Uterus (tissue), 4 donors: ENCODE results near the gene MAGED1. TPM values are rescaled to one million over a fixed set of nuclear protein-coding genes. Genes with fewer than 3 reads are reported as not detected.

Experiments used
- DNase-seq, 2 donors: peaks; one replicate each; pipeline ENCODE4 v3.0.0-alpha.2; 2019 to 2020
- H3K27ac ChIP-seq, 2 donors: fragments of 200-600 bp; sonication (generic); 1 replicate in 1 of 2; 2 replicates in 1 of 2; pipeline ENCODE4 v1.5.1; 2016 to 2018
- H3K27me3 ChIP-seq, 2 donors: fragments of 200-600 bp; sonication (generic); one replicate each; pipeline ENCODE4 v1.5.1; 2018 to 2019; ENCODE audit warnings: control low read depth in 1 of 2
- H3K36me3 ChIP-seq, 2 donors: fragments of 200-600 bp; sonication (generic); one replicate each; pipeline ENCODE4 v1.5.1; 2019; ENCODE audit warnings: control low read depth in 1 of 2
- H3K4me1 ChIP-seq, 2 donors: fragments of 200-600 bp; sonication (generic); one replicate each; pipeline ENCODE4 v1.5.1; 2018 to 2019; ENCODE audit warnings: control low read depth in 1 of 2
- H3K4me3 ChIP-seq, 2 donors: fragments of 200-600 bp; sonication (generic); 1 replicate in 1 of 2; 2 replicates in 1 of 2; pipeline ENCODE4 v1.5.1; 2018 to 2019; ENCODE audit warnings: mild to moderate bottlenecking in 1 of 2
- H3K9me3 ChIP-seq, 2 donors: fragments of 200-600 bp; sonication (generic); one replicate each; pipeline ENCODE4 v1.5.1; 2019; ENCODE audit warnings: control low read depth in 1 of 2
- POLR2A ChIP-seq, 2 donors: fragments of 450-650 bp; IDR thresholded peaks; one replicate each; pipeline ENCODE4 v1.6.1; 2016; ENCODE audit warnings: antibody characterized with exemption in 2 of 2, mild to moderate bottlenecking in 1 of 2, moderate library complexity in 1 of 2
- intact Hi-C: fragments of 100-400 bp; cut with DNase I; formaldehyde crosslinking; loops from one replicate; pipeline ENCODE4 v1.15.1; 2023; ENCODE audit warnings: low total_unique reads
- total RNA-seq, 4 donors: library from RNA; depleted of rRNA in 3 of 4; stranded (reverse); fragments of >200 nt in 3 of 4; gene quantifications; one replicate each; pipeline versions ENCODE4 v1.1.0 to v1.2.4, GENCODE V29; 2014 to 2023
- TF ChIP-seq, protein P1 (sequence below), 4 experiments: fragments of 200-600 bp in 2 of 4; fragments of 450-650 bp in 2 of 4; sonication (generic) in 2 of 4; IDR thresholded peaks; one replicate each; pipeline ENCODE4 v1.5.1; 2016 to 2019; ENCODE audit warnings: antibody characterized with exemption in 4 of 4, mild to moderate bottlenecking in 2 of 4, moderate library complexity in 1 of 4
- donor health status: DM: yes; HTN: yes; CAD: no.

The MAGED1 gene, protein sequence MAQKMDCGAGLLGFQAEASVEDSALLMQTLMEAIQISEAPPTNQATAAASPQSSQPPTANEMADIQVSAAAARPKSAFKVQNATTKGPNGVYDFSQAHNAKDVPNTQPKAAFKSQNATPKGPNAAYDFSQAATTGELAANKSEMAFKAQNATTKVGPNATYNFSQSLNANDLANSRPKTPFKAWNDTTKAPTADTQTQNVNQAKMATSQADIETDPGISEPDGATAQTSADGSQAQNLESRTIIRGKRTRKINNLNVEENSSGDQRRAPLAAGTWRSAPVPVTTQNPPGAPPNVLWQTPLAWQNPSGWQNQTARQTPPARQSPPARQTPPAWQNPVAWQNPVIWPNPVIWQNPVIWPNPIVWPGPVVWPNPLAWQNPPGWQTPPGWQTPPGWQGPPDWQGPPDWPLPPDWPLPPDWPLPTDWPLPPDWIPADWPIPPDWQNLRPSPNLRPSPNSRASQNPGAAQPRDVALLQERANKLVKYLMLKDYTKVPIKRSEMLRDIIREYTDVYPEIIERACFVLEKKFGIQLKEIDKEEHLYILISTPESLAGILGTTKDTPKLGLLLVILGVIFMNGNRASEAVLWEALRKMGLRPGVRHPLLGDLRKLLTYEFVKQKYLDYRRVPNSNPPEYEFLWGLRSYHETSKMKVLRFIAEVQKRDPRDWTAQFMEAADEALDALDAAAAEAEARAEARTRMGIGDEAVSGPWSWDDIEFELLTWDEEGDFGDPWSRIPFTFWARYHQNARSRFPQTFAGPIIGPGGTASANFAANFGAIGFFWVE
- total RNA-seq: 100 to 1,000 TPM in 1 of 4 donors, 10 to 100 TPM in 3; 27.9 to 164 (median 55.2) TPM

DNA sequence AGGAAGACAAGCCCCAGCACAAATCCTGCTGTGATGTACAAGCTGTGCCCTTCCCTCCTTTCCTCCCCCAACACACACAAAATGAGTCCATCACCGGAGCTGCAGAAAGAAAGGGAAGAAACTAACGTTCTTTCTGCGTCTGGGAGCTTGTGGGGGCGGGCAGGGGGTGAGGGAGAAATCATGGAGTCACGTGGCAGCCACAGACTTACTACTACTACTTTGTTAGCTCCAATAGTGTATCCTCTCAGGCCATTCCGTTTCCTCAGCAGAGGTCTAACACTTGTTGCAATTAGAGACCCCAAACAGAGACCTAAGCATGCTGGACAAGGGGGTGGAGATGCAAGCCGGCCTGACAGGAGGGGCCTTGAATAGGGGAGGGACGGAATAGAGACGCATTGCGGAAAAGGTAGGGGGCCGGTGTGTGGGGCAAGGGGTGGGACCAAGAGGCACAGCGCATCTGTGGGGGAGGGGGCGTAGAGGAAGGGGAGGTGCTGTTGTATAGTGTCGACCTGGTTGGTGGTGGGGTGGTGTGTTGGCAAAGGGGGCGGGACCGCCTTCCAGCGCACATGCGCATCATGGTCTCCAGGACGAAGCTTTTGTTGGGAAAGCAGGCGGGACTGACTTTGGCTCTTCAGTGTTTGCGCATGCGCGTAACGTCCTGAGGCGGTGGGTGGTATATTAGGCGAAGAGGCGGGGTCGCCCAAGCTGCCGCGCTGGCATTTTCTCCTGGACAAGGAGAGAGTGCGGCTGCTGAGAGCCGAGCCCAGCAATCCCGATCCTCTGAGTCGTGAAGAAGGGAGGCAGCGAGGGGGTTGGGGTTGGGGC, at the start of gene MAGED1:
Gene MAGED1, plus strand, starts transcription at position 703 of the 825 bp plus-strand sequence. CDS start 682 bp downstream, outside the sequence.
- Histone ChIP-seq H3K4me1 (no peaks in the 10 kb centered on the region), H3K4me3 (peak within 1 kb of the TSS; percentile 40 to 54), H3K27me3 (no peaks in the 10 kb centered on the region), H3K36me3 (no peaks in the 10 kb centered on the region), H3K27ac (peak within 1 kb of the TSS; percentile 86 to 88), H3K9me3 (no peaks in the 10 kb centered on the region)
- peak; percentile 91 to 93 for DNase-seq
- intact Hi-C loops: no loop called here
- TF ChIP-seq, protein P1, sequence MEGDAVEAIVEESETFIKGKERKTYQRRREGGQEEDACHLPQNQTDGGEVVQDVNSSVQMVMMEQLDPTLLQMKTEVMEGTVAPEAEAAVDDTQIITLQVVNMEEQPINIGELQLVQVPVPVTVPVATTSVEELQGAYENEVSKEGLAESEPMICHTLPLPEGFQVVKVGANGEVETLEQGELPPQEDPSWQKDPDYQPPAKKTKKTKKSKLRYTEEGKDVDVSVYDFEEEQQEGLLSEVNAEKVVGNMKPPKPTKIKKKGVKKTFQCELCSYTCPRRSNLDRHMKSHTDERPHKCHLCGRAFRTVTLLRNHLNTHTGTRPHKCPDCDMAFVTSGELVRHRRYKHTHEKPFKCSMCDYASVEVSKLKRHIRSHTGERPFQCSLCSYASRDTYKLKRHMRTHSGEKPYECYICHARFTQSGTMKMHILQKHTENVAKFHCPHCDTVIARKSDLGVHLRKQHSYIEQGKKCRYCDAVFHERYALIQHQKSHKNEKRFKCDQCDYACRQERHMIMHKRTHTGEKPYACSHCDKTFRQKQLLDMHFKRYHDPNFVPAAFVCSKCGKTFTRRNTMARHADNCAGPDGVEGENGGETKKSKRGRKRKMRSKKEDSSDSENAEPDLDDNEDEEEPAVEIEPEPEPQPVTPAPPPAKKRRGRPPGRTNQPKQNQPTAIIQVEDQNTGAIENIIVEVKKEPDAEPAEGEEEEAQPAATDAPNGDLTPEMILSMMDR (IDR thresholded peaks at IDR 0.05): no peak
- peak; percentile 57 to 70 for TF ChIP-seq POLR2A (IDR thresholded peaks at IDR 0.05)

DNA sequence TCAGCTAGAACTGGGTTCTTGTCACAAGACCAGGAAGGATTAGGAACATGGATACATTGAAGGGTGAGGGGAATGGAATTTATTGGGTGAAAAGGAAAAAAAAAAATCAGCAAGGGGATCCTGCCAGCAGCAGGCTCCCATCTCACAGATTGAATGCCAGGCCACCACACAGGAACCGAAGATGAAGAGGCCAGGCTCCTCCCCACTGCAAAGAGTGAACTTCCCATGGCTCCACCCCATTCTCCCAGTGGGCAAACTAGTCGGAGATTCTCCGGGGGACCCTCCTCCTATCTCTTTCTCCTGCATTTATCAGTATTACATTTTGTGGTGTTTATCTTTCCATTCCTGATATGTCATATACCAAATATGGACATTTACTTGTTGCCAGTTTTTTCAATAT, 46.0 kb upstream of the MAGED1 start:
- no peaks in the 10 kb centered on the region for H3K9me3 ChIP-seq
- TF ChIP-seq, protein P1 (IDR thresholded peaks at IDR 0.05): no peak
- TF ChIP-seq POLR2A (IDR thresholded peaks at IDR 0.05): no peak
- H3K27ac ChIP-seq: no peak overlapping the region
- no peak overlapping the region for H3K4me3 ChIP-seq
- no peaks in the 10 kb centered on the region for H3K36me3 ChIP-seq
- no peak for DNase-seq
- H3K4me1 ChIP-seq: no peaks in the 10 kb centered on the region
- H3K27me3 ChIP-seq: no peaks in the 10 kb centered on the region
- intact Hi-C loops: no loop called here

DNA sequence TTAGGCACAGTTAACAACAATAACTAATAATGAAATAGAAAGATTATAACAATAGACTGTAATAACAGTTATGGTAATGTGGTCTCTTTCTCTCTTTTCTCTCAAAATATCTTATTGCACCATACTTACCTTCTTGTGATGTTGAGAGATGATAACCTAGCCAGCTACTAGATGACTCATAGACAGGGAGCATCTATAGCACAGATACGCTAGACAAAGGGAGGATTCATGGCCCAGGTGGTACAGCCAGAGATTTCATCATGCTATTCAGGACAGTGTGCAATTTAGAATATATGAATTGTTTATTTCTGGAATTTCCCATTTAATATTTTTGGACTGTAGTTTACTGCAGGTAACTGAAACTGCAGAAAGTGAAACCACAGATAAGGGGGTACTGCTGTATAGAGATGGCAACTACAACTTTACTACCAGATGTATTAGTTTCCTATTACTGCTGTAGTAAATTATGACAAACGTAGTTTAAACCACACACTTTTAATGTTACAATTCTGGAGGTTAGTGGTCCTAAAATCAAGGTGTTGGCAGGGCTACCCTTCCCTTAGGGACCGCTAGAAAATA, 41.8 kb upstream of the MAGED1 start:
- DNase-seq: no peak
- no peaks in the 10 kb centered on the region for H3K4me1 ChIP-seq
- intact Hi-C loops: no loop called here

DNA sequence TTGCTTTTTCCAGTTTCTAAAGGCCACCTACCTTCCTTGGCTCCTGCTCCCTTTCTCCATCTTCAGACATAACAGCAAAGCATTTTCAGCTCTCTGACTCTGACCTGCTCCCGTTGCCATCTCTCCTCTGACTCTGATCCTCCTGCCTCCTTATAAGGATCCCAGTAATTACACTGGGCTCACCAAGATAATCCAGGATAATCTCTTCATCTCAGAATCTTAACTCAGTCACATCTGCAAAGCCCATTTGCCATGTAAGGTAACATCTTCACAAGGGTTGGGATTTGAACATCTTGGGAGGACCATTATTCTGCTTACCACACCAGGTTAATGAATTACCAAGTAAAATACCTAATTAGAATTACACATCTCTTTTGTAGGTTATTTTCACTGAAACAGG, 41.3 kb upstream of the MAGED1 start:
- Histone ChIP-seq H3K27ac (no peak overlapping the region), H3K4me3 (no peak overlapping the region), H3K4me1 (no peaks in the 10 kb centered on the region), H3K9me3 (no peaks in the 10 kb centered on the region), H3K36me3 (no peaks in the 10 kb centered on the region), H3K27me3 (no peaks in the 10 kb centered on the region)
- DNase-seq: no peak
- TF ChIP-seq POLR2A (IDR thresholded peaks at IDR 0.05): no peak
- TF ChIP-seq, protein P1 (IDR thresholded peaks at IDR 0.05): no peak
- intact Hi-C loops: no loop called here

More for the DNA sequence above, 41.8 kb upstream of the MAGED1 start:
- no peak for TF ChIP-seq POLR2A (IDR thresholded peaks at IDR 0.05)
- TF ChIP-seq, protein P1 (IDR thresholded peaks at IDR 0.05): no peak
- Histone ChIP-seq H3K36me3 (no peaks in the 10 kb centered on the region), H3K27ac (no peak overlapping the region), H3K9me3 (no peaks in the 10 kb centered on the region), H3K27me3 (no peaks in the 10 kb centered on the region), H3K4me3 (no peak overlapping the region)
